Stimulated activated naive CD4-positive, alpha-beta T cell (primary cell): ENCODE results near the gene APLN.

ENCODE experiments used
- DNase-seq, 6 experiments: peaks; one replicate each; lab custom pipeline; 2025; lab: John Stamatoyannopoulos, UW

The APLN gene

GRCh38 chrX:129654652-129655546, at the start of gene APLN:
TSS of gene APLN (minus strand) at chrX:129654956. CDS start at chrX:129654630, 326 bp downstream.
- peak in 1 of 6 experiments; percentile 27 for DNase-seq

- DNase-seq: no peak
These were observed 49.7 kb upstream of the APLN start for GRCh38 chrX:129704491-129704890.

- no peak for DNase-seq
These were observed 46.9 kb upstream of the APLN start for GRCh38 chrX:129701624-129702069.

GRCh38 chrX:129700536-129700935, 45.8 kb upstream of the APLN start:
- no peak for DNase-seq

GRCh38 chrX:129698150-129698549, 43.4 kb upstream of the APLN start:
- no peak for DNase-seq

GRCh38 chrX:129697204-129697829, 42.6 kb upstream of the APLN start:
- DNase-seq: no peak

- no peak for DNase-seq
These were observed 41.9 kb upstream of the APLN start for GRCh38 chrX:129696463-129697155.

- no peak for DNase-seq
These were observed 41.2 kb upstream of the APLN start for GRCh38 chrX:129695937-129696336.

- no peak for DNase-seq
These were observed 40.8 kb upstream of the APLN start for GRCh38 chrX:129695535-129695934.

- DNase-seq: no peak
These were observed 40.0 kb upstream of the APLN start for GRCh38 chrX:129694805-129695204.

GRCh38 chrX:129693354-129693753, 38.6 kb upstream of the APLN start:
- DNase-seq: no peak

GRCh38 chrX:129690435-129690834, 35.7 kb upstream of the APLN start:
- no peak for DNase-seq

- no peak for DNase-seq
These were observed 35.0 kb upstream of the APLN start for GRCh38 chrX:129689796-129690195.

GRCh38 chrX:129688097-129688496, 33.3 kb upstream of the APLN start:
- DNase-seq: no peak

- DNase-seq: no peak
These were observed 31.7 kb upstream of the APLN start for GRCh38 chrX:129686422-129686948.

- DNase-seq: no peak
These were observed 28.2 kb upstream of the APLN start for GRCh38 chrX:129682979-129683378.

- DNase-seq: no peak
These were observed 25.1 kb upstream of the APLN start for GRCh38 chrX:129679901-129680300.

GRCh38 chrX:129678614-129679195, 23.9 kb upstream of the APLN start:
- peak in 4 of 6 experiments; percentile 8 to 57 (median 38) for DNase-seq

- no peak for DNase-seq
These were observed 12.7 kb upstream of the APLN start for GRCh38 chrX:129667412-129667811.

GRCh38 chrX:129665916-129666644, 11.3 kb upstream of the APLN start:
- DNase-seq: no peak

GRCh38 chrX:129663171-129663570, 8.4 kb upstream of the APLN start:
- no peak for DNase-seq
